Measurements from ENCODE around the gene CSF1.

DNA sequence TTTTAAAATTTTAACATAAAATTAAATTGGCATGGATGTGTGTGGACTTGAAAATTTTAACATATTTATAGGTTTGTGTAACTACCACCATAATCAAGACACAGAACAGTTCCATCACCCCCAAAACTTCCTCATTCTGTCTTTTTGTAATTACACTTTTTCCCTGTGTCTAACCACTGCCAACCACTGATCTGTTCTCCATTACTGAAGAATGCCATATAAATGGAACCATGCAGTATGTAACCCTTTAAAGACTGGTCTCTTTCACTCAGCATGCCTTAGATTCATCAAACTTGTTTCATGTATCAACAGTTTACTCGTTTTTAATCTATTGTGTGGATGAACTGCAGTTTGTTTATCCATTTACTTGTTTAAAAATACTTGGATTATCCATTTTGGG is 60.9 kb downstream of the CSF1 start:
- TF ChIP-seq EZH2 (IDR thresholded peaks at IDR 0.05; ENCODE audit: borderline replicate concordance, low read depth, low read length, poor library complexity, severe bottlenecking): no peak
- TF ChIP-seq, protein P1, sequence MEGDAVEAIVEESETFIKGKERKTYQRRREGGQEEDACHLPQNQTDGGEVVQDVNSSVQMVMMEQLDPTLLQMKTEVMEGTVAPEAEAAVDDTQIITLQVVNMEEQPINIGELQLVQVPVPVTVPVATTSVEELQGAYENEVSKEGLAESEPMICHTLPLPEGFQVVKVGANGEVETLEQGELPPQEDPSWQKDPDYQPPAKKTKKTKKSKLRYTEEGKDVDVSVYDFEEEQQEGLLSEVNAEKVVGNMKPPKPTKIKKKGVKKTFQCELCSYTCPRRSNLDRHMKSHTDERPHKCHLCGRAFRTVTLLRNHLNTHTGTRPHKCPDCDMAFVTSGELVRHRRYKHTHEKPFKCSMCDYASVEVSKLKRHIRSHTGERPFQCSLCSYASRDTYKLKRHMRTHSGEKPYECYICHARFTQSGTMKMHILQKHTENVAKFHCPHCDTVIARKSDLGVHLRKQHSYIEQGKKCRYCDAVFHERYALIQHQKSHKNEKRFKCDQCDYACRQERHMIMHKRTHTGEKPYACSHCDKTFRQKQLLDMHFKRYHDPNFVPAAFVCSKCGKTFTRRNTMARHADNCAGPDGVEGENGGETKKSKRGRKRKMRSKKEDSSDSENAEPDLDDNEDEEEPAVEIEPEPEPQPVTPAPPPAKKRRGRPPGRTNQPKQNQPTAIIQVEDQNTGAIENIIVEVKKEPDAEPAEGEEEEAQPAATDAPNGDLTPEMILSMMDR (conservative IDR thresholded peaks at IDR 0.05; ENCODE audit: low read depth, low read length): no peak

Measured in A673 (cell line).